Stimulated activated CD4-positive, alpha-beta T cell treated with anti-CD3 and anti-CD28 coated beads, Interleukin-4, amount 100 ng/mL, for 4 hours (primary cell): ENCODE measurements around the gene EPHA6.

Source experiments
- DNase-seq, 2 experiments: peaks; one replicate each; pipeline ENCODE4 v3.0.0-alpha.2; 2020

EPHA6 gene

DNA sequence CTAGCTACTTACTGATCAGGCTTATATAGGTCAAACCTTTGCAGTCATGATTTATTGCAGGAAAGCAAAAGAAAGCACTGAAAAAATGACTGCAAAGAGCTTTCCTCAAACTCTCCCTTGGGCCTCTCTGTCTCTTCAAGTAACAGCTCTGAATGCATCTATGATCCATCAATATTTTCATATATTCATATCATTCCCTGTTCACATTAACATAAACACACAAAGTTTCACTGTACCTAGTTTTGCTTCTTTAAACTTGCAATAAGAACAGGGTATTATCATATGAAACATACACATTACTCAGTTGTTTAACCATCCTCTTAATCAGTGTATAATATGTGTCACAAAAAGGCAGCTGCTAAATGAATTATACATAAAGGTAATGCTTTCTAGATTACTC, 842.2 kb downstream of the EPHA6 start:
- DNase-seq: no peak

DNA sequence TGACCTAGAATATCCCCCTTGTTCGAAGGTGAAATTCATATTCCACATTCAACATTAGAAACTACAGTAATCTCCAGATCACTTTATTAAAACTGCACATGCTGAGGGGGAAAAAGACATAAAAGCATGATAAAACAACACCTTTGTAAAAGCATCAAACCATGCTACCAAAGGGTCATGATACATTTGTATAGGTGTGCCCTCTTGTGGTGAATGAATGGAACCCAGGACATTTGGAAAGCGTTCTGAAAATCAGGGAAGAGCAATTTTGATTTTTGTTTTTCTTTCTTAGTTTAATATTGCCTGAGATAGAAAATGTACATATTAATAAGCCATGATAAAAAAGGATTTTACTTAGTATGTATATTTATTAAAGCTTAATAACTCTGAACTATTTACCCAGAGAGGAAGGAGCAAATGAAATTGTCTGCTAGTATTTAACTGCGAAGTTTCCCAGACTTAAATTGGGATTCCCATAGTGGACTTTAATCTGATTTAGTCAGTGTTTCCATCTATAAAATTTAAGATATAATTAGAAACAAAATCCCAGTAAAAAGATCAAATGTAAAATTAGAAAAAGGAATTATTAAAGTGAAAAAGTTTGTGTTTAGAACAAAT, 844.4 kb downstream of the EPHA6 start:
- DNase-seq: no peak

DNA sequence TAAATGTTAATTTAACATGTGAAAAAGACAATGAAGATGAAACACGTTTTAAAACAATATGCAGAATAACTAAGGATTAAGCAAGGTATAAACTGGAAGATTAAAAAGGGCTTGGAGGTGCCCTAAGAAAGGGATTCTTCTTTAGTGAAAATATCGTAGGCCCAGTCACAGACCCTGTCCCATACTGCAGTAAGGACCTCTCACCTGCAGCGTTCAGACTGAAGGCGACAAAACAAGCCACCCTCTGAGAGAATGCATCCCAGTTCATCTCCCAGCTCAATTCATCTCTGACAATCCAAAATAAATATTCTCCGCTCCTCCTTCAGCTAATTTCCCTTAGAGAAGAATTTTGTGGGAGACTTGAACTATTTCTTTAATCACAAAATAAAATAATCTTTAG, 847.9 kb downstream of the EPHA6 start:
- DNase-seq: no peak

DNA sequence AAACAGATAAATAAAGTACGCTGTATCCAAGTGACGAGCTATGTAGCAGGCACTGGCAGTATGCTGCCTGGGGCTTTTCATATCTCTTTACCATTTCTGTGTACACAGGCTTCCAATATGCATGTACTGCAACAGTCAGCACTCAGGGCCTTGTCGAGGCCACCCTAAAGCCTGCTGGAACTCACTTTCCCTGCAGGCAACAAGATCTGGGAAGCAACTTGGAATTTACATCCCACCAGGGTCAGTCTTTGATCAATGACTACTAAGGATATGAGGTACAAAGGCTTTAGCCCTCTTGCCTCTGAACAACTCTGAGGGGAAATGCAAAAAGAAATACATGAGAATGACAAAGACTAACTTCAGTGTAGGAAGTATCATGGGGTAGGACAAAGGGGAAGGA, 848.4 kb downstream of the EPHA6 start:
- no peak for DNase-seq

DNA sequence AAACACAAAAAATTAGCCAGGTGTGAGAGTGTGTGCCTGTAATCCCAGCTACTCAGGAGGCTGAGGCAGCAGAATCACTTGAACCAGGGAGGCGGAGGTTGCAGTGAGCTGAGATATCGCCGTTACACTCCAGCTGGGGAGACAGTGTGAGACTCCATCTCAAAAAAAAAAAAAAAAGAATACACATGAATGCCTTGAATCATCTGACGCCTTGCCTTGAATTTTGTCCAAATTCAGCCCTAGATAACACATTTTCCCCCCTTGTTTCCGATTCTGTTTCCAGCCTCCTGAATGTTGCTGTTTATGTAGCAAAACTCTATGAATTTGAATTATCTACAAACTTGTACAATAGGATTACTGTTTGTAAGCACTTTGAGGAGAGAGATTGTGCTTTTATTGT, 851.5 kb downstream of the EPHA6 start:
- no peak for DNase-seq

DNA sequence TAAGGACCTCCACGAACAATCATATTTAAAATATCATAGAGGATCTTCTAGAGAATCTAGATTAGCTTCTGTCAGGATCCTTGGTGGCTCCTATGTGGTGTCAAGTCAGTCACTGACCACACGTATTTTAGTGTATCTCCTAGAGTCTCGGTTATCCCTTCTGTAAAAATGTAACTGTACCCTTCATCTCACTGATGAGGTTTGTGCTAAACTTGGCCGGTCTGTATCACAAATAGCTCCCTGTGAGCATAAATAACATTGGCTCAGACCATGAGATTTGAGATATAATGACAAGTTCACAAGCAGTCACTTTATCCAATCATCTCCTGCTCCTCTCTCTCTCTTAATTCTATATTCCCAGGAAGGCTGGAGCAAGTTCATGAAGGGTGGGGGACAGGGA, 856.6 kb downstream of the EPHA6 start:
- DNase-seq: no peak

DNA sequence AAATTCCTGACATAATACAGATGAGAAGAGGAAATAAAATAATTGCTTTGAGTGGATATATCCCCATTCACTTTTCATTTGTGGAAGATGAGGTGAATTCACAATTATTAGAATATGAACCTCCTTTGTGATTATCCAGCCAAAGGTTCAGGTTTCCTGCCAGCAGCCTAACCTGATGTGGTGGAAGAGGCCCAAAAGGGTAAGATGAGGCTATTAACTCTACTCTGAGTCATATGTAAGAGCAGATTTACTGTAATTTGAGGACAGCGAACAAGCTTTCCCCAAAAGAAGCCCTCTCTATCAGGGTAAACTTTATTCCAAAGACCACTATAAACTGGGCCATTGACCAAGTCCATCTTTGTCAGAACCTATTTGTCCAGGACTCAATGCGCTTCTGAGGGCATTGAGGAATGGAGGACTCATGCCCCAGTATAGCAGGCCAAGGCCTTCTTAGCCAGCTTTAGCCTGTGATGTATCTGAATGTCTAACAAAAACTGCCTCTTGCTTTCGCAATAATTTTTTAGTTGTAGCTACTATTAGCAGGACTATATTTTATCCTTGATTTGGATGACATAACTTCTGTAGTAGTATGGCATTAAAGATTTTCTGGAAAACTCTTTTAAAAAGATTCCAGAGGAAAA, 859.1 kb downstream of the EPHA6 start:
- DNase-seq: no peak

DNA sequence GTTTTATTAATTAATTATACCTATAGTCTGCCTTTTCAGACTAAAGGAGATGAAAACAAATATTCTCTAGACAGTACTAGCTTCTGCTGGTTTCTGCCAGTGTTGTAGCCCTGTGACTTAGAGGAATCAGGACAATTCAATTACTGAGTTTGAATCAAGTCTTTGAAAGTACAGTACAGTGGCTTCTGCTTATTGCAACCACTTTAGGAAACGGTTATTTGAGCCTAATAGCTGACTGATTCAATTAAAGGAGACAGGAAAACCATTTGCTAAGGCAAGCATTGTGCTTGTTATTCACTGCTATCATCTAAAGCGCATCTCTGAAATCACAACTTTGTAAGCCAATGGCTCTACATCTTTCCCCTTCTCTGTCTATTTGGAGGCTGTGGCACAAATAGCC, 860.1 kb downstream of the EPHA6 start:
- DNase-seq: no peak

DNA sequence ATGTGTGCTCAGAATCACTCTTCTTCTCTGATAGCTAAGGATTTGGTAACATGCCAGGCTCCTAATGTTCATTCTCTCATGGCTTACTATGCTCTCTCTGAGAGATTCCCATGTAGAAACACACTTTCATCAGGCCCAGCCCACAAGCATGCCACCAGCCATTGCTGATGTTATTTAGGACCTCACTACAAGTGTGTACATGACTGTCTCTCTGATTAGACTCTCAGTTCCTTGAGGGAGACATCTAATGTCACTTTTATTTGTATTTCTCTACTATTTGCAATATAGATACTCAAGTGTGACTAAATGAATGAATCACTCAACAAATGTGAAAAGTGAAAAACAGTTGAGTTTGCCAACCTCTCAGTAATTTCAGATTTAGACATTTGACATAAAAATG, 865.8 kb downstream of the EPHA6 start:
- no peak for DNase-seq

DNA sequence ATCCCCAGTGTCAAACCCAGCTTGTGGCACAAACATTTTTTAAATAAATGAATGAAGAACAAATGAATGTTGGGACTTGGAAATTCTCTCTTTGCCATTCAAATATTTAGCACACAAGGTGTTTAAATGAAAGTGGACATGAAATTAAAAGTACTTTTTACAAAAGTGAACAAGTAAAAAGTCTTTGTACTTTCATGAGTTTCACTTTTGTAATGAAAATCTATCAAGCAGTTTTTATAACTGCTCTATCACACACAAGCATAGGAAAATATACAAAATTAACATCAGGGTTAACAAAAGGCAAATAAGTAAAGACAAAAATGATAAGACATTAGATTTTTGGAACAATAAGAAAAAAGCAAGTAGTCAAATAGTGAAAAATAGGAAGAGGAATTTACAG, 866.3 kb downstream of the EPHA6 start:
- no peak for DNase-seq

DNA sequence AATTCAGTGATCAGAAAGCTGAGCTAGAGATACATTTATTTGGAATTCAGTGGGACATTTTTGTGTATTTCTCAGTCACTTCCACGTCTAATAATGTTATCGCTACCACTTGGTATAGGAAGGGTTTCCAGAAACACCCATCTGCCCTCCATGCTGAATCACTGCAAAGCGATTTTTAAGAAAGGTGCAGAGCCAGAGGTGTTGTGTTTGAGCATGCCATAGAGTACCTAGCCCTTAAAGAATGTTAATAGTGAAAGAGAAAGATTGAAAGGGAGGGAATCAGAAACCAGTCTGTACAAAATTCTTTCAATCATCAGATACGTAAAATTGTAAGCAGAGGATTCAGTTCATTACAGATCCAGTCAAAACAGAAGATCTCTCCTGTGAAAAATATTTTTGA, 870.1 kb downstream of the EPHA6 start:
- no peak for DNase-seq

DNA sequence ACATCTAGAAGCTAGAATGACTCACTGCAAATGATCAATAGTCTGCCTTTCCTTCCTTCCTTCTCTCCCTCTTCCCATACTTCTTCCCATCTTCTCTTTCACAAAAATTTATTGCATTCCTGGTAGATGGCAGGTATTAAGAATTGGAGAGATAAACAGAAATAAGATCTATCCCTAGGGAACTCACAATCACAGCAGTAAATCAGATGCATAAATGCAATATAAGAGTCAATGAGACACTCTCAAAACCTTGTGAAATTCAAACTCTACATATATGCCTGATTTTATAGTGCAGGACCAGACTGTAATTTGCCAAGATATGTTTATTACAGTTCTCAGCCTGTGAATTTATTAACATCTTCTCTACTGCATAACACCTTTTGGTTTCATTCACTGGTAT, 871.9 kb downstream of the EPHA6 start:
- DNase-seq: no peak

DNA sequence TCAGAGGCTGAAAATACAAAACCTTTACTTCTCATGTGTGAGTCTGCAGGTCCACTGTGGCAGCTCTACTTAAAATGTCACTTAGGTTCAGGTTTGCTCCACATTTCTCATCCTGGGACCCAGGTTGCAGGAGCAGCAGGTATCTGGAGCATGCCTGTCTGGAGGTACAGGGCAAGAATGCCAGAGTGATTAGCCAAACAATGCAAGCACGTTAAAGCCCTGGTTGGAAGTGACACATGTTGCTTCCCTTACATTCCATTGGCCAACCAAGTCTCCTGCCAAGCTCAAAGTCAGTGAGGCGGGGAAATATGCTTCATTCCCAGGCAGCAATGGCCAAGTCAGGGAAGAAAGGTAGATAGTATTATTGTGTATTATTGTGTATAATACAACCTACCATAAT, 873.3 kb downstream of the EPHA6 start:
- DNase-seq: no peak

DNA sequence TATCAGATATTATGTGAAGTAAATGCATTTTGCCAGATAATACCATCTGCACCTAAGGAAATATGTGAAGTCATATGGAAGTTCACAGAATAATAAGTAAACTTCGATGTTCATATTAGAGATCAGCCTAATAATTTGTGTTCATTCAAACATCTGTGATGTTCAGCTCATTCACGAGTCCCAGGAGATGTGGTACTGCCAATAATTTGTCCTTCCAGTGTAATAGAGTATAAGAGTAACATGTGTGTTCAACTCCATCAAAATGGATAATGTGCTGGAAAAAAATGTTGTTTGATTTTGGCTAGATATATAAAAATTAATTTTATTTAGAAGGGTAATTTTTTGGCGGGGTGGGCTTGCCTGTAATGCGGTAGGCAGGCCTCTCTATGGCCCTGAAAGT, 874.7 kb downstream of the EPHA6 start:
- DNase-seq: no peak

DNA sequence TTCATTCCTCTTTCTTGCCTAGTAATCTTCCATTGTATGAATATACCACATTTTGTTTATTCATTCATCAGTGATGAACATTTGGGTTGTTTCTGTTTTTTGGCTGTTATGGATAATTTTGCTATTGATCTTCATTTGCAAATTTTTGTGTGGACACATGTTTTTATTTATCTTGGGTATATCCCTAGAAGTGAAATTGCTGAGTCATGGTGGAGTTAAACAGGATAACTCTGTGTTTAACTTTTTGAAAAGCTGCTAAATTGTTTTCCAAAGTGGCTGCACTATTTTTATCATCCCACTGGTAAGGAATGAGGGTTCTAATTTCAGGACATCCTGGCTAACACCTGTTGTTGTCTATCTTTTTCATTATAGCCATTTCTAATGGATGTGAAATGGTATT, 875.6 kb downstream of the EPHA6 start:
- DNase-seq: no peak

DNA sequence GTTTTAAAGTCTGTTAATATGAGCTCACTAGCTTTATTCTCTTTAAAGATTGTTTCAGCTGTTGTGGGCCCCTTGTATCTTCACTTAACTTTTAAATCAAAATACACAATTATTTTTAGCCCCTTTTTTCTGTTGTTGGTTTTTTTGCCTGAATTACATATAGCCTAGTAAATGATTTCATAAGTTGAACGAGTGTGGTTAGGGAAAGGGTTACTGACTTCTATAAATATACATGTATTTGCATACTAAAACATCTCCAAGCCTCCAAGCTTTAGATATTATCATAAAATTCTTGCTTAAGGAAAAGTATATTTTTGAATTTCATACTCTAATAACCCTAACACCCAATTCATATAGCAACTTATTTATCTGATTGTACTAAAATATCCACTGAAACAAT, 877.0 kb downstream of the EPHA6 start:
- no peak for DNase-seq

DNA sequence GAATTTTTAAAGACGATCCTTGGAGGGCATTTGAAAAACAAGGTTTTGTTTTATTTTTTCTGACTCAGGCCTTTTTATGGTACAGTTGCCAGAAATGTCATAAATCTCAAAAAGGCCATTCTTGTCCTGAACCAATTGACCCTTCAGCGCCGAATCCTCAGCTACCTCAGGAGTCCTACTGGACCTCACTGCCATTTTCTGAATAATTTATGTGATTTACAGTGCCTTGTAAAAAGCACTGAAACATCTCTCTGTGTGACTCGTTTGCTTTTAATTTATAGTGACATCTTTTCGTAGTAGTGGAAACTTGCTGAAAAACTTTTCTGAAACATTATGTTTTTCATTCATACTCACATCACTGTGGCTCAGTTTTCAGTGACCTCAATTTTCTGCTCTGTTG, 878.0 kb downstream of the EPHA6 start:
- DNase-seq: no peak

DNA sequence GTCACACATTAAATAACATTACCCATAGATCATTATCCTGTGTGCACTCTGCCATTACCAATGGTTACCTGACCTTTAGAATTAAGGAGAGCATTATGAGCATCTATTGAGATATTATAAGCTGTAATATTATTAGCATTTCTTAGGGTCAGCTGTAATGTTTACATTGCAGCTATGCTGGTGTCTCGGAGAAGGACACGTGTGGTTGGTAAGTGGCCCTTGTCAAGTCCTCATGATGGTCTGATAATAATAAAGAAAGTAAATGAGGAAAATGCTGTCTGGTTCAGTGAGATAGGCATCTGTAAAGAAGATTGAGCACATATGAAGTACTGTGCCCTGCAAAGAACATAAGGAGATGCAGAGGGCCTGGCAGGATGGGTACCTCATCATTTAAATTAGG, 878.4 kb downstream of the EPHA6 start:
- DNase-seq: no peak

DNA sequence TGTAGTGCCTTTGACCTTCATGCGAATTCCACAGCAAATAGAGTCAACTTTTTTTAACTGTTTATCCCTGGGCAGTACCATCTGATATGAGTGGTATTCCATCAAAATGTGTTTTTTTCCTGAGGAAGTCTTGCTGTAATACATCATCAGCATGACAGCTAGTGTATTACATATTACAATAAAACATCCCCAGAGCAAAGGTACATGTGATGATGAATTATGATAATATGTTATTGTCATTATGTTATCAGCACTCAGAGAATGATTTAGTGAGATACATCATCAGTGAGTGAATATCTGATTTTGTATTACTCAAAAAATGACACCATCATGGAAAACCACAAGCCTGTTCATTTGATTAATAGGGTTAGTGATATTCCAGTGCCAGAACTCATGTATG, 880.5 kb downstream of the EPHA6 start:
- DNase-seq: no peak

DNA sequence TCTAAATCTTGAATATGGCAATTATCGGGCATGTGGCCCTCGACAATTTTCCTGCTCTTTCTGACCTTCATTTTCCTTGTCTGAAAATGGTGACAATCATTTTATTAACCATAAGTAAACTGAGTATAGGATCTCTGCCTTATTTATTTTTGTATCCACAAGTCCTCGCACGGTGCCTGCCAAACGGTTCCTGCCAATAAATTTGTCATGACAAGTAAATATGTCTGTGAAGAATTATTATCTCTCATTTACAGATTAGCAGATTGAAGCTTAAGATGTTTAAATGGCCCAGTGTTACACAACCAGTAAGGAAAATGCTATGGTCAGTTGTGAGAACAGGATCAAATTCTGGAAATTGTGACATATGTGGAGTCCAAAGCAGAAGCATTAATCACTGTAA, 884.3 kb downstream of the EPHA6 start:
- no peak for DNase-seq

DNA sequence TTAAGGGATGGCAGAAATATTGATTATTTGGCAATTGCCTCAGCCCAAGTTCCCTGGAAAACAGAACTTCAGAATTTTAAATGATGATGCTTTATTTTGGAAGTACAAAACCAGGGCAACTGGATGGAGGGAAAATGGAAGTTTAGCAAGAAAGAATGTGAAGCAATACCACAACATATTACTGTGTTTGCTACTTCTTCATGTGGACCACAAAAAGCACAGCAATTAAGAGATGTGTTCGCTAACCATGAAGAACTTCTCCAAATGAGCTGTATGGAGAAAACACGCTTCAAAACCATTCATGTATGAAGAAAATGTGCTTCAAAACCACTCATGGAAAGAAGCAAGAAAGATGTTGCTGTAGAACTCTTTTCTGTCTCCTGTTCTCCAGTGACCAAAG, 885.5 kb downstream of the EPHA6 start:
- no peak for DNase-seq

DNA sequence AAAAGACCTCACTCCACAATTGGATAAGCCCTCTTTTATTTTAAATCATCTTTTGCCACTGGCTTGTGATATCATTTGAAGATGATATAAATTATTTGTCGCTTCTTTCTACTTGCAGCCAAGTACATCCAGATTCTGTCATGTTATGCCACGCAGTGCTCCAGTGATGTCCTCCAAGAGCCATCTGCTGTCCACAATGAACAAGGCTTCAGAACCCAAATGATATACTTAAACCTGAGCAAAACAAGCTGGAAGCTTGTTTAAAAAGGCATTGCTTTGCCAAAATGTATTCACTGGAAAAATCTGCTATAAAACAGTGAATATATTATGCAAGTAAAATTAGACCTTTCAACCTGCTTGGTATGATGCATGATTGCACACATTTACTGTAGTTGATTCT, 891.4 kb downstream of the EPHA6 start:
- DNase-seq: no peak

DNA sequence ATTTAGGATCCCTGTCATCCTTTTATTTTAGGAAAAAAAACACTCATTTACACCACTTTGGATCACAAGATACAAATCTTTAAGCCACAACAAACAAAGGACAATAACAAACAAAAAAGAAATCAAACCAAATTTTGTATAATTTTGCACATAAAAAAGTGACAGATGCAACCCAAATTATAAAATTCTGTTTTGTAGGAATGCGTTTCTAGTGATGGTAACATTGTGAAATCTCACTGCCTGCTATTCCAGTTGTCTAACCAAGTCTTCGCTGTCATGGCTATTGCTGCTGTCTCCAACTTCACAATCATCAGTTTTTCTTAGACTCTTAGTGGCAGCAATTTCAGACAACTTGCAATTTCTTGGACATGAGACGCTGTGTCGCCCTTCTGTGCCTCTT, 891.8 kb downstream of the EPHA6 start:
- DNase-seq: no peak

DNA sequence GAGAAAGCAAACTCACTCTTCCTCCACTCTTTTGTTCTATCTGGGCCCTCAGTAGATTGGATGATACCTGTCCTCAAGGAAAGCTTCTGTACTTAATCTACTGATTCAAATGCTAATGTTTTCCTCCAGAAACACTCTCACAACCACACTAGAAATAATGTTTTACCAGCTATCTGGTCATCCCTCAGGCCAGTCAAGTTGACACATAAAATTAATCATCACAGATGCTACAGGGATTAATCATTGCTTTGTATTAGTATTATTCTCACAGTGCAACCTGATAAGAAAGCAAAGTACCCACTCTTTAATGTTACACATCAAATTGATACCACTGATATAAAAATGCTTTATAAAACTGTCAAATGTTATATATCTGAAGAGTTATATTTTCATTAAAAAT, 897.3 kb downstream of the EPHA6 start:
- DNase-seq: no peak

DNA sequence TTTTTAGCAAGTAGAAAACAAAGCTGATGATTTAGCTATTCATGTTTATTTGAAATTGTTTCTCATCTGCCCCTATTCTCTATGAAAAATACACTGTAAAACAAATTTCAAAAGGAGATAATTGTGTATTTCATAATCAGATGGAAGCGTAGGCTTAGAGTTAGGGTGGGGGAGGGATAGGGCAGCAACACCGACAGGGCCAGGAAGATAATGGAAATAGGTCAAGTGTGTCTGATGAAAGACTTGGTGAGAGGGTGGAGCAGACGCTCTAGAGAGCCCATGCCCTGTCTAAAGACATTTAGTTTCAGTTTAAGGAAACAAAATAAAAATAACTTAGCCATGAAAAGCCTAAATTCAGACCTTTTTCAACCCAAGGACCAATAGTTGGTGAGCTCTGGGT, 898.5 kb downstream of the EPHA6 start:
- DNase-seq: no peak

DNA sequence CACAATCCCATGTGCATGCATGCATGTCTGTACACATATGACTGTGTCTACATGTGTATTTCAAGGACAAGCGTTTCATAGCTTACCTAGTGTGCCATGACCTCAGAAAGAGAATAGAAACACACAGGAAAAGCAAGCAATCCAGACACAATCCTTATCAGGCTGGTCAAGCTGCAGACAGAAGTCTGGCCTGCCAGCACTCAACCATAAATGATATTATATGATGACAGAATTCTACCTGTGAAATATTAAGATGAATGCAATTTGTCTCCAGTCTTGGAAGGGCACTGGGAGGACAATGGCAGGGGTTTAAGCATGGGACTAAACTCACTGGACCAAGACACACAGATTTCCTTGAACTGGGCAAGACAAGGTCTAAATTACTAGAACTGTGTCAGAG, 899.2 kb downstream of the EPHA6 start:
- no peak for DNase-seq
